Measurements from ENCODE around the gene GULP1.

DNA sequence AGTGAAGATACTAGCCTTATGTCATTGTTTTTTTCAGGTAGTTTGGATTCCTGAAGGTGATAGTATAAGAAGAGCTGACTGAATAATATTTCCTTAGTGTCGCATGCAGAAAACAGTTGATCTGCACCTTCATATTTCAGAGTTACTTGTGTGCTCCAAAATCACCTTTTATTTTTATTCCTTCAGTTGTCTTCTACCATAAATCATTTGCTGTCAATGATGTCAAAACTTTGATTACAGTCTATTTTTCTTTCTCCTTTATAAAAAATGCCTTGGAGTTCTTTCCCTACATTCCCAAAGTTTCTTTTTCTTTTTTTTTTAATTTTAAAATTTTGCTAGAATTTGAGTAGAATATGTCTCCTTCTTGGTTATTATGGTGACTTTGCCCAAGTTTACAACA, 142.3 kb downstream of the GULP1 start:
- TF ChIP-seq, protein P1, sequence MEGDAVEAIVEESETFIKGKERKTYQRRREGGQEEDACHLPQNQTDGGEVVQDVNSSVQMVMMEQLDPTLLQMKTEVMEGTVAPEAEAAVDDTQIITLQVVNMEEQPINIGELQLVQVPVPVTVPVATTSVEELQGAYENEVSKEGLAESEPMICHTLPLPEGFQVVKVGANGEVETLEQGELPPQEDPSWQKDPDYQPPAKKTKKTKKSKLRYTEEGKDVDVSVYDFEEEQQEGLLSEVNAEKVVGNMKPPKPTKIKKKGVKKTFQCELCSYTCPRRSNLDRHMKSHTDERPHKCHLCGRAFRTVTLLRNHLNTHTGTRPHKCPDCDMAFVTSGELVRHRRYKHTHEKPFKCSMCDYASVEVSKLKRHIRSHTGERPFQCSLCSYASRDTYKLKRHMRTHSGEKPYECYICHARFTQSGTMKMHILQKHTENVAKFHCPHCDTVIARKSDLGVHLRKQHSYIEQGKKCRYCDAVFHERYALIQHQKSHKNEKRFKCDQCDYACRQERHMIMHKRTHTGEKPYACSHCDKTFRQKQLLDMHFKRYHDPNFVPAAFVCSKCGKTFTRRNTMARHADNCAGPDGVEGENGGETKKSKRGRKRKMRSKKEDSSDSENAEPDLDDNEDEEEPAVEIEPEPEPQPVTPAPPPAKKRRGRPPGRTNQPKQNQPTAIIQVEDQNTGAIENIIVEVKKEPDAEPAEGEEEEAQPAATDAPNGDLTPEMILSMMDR (conservative IDR thresholded peaks at IDR 0.05 in 1 of 2, IDR thresholded peaks at IDR 0.05 in 1 of 2; ENCODE audit: extremely low read depth in 1 of 2, insufficient read depth in 1 of 2, low read depth in 1 of 2, low read length in 2 of 2) = no peak
- no peak for TF ChIP-seq EZH2 (IDR thresholded peaks at IDR 0.05; ENCODE audit: borderline replicate concordance, low read length)

Data from mammary epithelial cell (primary cell).